ENCODE data around the gene TSPAN3.

Gene TSPAN3

GRCh38 chr15:76996526-76997401, 74.1 kb downstream of the TSPAN3 start:
- H3K36me3 ChIP-seq (ENCODE audit: low read depth): no peaks in the 10 kb centered on the region
- no peak overlapping the region for H3K27ac ChIP-seq (ENCODE audit: poor library complexity, severe bottlenecking)
- no peaks in the 10 kb centered on the region for H3K27me3 ChIP-seq (ENCODE audit: insufficient read depth, poor library complexity, severe bottlenecking)
- TF ChIP-seq CTCF (IDR thresholded peaks at IDR 0.05; ENCODE audit: poor library complexity, severe bottlenecking): no peak
- ATAC-seq (ENCODE audit: low read depth) (peak; percentile 49), DNase-seq (ENCODE audit: low spot score) (peak; percentile 76)
- H3K4me3 ChIP-seq (ENCODE audit: severe bottlenecking): no peak overlapping the region
- H3K9me3 ChIP-seq (ENCODE audit: severe bottlenecking): no peaks in the 10 kb centered on the region
- peaks cover 21% of the 10 kb centered on the region for H3K4me1 ChIP-seq (ENCODE audit: insufficient read depth, poor library complexity, severe bottlenecking)

- H3K27me3 ChIP-seq (ENCODE audit: insufficient read depth, poor library complexity, severe bottlenecking): no peaks in the 10 kb centered on the region
- no peak overlapping the region for H3K27ac ChIP-seq (ENCODE audit: poor library complexity, severe bottlenecking)
- H3K4me3 ChIP-seq (ENCODE audit: severe bottlenecking): no peak overlapping the region
- no peaks in the 10 kb centered on the region for H3K9me3 ChIP-seq (ENCODE audit: severe bottlenecking)
- peaks cover 21% of the 10 kb centered on the region for H3K4me1 ChIP-seq (ENCODE audit: insufficient read depth, poor library complexity, severe bottlenecking)
- no peak for TF ChIP-seq CTCF (IDR thresholded peaks at IDR 0.05; ENCODE audit: poor library complexity, severe bottlenecking)
- DNase-seq (ENCODE audit: low spot score) (peak; percentile 60), ATAC-seq (ENCODE audit: low read depth) (no peak)
- no peaks in the 10 kb centered on the region for H3K36me3 ChIP-seq (ENCODE audit: low read depth)
These were observed 74.8 kb downstream of the TSPAN3 start for GRCh38 chr15:76996076-76996525.

GRCh38 chr15:76994971-76995945, 75.7 kb downstream of the TSPAN3 start, which contains the start of gene PSTPIP1:
TSS of gene PSTPIP1 (plus strand) at chr15:76995126. CDS start at chr15:76995574, 448 bp downstream.
- H3K4me1 ChIP-seq (ENCODE audit: insufficient read depth, poor library complexity, severe bottlenecking): peaks cover 21% of the 10 kb centered on the region
- H3K4me3 ChIP-seq (ENCODE audit: severe bottlenecking): no peak within 1 kb of the TSS
- no peaks in the 10 kb centered on the region for H3K27me3 ChIP-seq (ENCODE audit: insufficient read depth, poor library complexity, severe bottlenecking)
- peak within 1 kb of the TSS; percentile 0 for H3K27ac ChIP-seq (ENCODE audit: poor library complexity, severe bottlenecking)
- H3K36me3 ChIP-seq (ENCODE audit: low read depth): no peaks in the 10 kb centered on the region
- no peaks in the 10 kb centered on the region for H3K9me3 ChIP-seq (ENCODE audit: severe bottlenecking)
- ATAC-seq (ENCODE audit: low read depth): peak; percentile 72
- TF ChIP-seq CTCF (IDR thresholded peaks at IDR 0.05; ENCODE audit: poor library complexity, severe bottlenecking): no peak
- peak; percentile 76 for DNase-seq (ENCODE audit: low spot score)

- Histone ChIP-seq H3K27me3 (ENCODE audit: insufficient read depth, poor library complexity, severe bottlenecking) (no peaks in the 10 kb centered on the region), H3K9me3 (ENCODE audit: severe bottlenecking) (no peaks in the 10 kb centered on the region), H3K36me3 (ENCODE audit: low read depth) (no peaks in the 10 kb centered on the region), H3K4me1 (ENCODE audit: insufficient read depth, poor library complexity, severe bottlenecking) (peaks cover 21% of the 10 kb centered on the region), H3K27ac (ENCODE audit: poor library complexity, severe bottlenecking) (peak overlapping the region; percentile 0), H3K4me3 (ENCODE audit: severe bottlenecking) (no peak overlapping the region)
- ATAC-seq (ENCODE audit: low read depth): no peak
- DNase-seq (ENCODE audit: low spot score): peak; percentile 54
- TF ChIP-seq CTCF (IDR thresholded peaks at IDR 0.05; ENCODE audit: poor library complexity, severe bottlenecking): no peak
These were observed 76.4 kb downstream of the TSPAN3 start for GRCh38 chr15:76994496-76994895.
